DND-41 (cell line): ENCODE measurements around the gene WDR4.
"Not testable (repeated sequence)": the region's sequence is repeated elsewhere in the genome, so short reads cannot be mapped to it uniquely, and the experiment has no call there.

Experiments
- EZH2 ChIP-seq: IDR thresholded peaks from 3 replicates; pipeline ENCODE4 v1.6.1; 2012; ENCODE audit warnings: borderline replicate concordance, low read depth, mild to moderate bottlenecking, moderate library complexity, low read length, inconsistent platforms; ENCODE audit not compliant: severe bottlenecking
- TF ChIP-seq, protein P1 (sequence below): IDR thresholded peaks from 2 replicates; pipeline ENCODE4 v1.5.1; 2012; ENCODE audit warnings: borderline replicate concordance, low read length, moderate library complexity, mild to moderate bottlenecking; ENCODE audit not compliant: poor library complexity, severe bottlenecking; ENCODE audit errors: extremely low read depth

DNA sequence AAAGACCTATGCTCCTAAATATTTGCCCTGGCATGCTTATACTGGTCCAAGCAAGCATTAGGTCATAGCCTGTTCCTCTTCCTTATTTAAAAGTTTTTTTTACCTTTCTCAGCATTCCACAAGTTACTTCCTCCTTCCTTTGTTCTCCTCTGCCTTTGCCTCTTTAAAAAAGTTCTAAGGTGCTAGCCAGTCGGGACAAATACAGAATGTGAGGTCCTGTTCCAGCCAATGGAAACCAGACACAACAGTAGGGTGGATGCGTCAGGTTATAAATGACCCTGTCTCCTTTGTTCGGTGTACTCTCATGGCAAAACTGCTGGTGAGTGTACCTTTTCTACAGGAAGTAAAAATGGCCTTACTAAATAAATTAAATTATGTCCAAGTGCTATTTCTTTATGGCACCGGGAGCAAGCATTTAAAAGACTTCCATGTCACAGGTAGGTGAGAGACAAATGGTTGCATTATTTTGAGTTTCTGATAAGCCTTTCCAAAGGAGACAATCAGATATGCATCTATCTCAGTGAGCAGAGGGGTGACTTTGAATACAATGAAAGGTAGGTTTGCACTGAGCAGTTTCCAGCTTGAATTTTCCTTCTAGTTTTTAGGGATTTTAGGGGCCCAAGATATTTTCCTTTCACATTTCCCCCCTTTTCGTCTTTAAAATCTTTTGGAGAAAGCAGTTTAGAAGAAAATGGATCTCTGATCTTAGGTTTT, 66.7 kb downstream of the WDR4 start:
- TF ChIP-seq, protein P1, sequence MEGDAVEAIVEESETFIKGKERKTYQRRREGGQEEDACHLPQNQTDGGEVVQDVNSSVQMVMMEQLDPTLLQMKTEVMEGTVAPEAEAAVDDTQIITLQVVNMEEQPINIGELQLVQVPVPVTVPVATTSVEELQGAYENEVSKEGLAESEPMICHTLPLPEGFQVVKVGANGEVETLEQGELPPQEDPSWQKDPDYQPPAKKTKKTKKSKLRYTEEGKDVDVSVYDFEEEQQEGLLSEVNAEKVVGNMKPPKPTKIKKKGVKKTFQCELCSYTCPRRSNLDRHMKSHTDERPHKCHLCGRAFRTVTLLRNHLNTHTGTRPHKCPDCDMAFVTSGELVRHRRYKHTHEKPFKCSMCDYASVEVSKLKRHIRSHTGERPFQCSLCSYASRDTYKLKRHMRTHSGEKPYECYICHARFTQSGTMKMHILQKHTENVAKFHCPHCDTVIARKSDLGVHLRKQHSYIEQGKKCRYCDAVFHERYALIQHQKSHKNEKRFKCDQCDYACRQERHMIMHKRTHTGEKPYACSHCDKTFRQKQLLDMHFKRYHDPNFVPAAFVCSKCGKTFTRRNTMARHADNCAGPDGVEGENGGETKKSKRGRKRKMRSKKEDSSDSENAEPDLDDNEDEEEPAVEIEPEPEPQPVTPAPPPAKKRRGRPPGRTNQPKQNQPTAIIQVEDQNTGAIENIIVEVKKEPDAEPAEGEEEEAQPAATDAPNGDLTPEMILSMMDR: not testable (repeated sequence)
- not testable (repeated sequence) for TF ChIP-seq EZH2
